ENCODE measurements around the gene CATSPER1. TPM values are rescaled to one million over a fixed set of nuclear protein-coding genes. Genes with fewer than 3 reads are reported as not detected.

Gene CATSPER1
- total and polyA plus RNA-seq, 8 donors = 0.06 to 0.41 (median 0.32) TPM; not detected in 4

DNA sequence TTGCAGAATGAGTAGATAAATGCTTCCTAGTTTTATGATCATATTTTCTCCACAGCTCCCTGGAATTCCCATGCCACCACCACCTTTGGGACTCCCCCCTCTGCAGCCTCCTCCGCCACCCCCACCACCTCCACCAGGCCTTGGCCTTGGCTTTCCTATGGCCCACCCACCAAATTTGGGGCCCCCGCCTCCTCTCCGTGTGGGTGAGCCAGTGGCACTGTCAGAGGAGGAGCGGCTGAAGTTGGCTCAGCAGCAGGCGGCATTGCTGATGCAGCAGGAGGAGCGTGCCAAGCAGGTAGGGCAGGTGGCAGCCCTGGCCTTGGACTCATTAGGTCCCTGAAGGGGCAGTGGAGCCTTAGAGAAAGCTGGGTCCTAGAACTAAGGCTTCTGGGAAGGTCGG lies 28.7 kb upstream of the CATSPER1 start:
- intact Hi-C loops (cut with DNase I) = no loop called here
- Histone ChIP-seq H3K9me3 (no peaks in the 10 kb centered on the region), H3K27ac (no peak overlapping the region), H3K4me1 (peaks cover 5 to 16% (median 5%) of the 10 kb centered on the region in 3 donors), H3K27me3 (no peaks in the 10 kb centered on the region), H3K36me3 (peaks cover 5 to 47% (median 45%) of the 10 kb centered on the region in 3 donors), H3K4me3 (no peak overlapping the region)
- TF ChIP-seq CTCF (IDR thresholded peaks at IDR 0.05) = no peak
- no peak for DNase-seq
- 77 to 89% methylated on average over 7 of the region's 7 CpGs for WGBS, 2 donors
- no peak for FAIRE-seq
- no peak for ATAC-seq

GRCh38 chr11:66052664-66052982 lies 26.3 kb upstream of the CATSPER1 start:
- Histone ChIP-seq H3K27me3 (no peaks in the 10 kb centered on the region), H3K4me1 (peaks cover 5 to 16% (median 5%) of the 10 kb centered on the region in 3 donors), H3K9me3 (no peaks in the 10 kb centered on the region), H3K27ac (peak overlapping the region; percentile 53 to 93 (median 90)), H3K4me3 (peak overlapping the region; percentile 82 to 95 (median 88)), H3K36me3 (peaks cover 2 to 23% (median 23%) of the 10 kb centered on the region in 3 donors)
- no peak for FAIRE-seq
- DNase-seq = no peak
- intact Hi-C loops (cut with DNase I) = no loop called here
- 1% methylated on average over 16 to 17 of the region's 17 CpGs for WGBS, 2 donors
- TF ChIP-seq CTCF (IDR thresholded peaks at IDR 0.05) = no peak
- no peak for ATAC-seq

DNA sequence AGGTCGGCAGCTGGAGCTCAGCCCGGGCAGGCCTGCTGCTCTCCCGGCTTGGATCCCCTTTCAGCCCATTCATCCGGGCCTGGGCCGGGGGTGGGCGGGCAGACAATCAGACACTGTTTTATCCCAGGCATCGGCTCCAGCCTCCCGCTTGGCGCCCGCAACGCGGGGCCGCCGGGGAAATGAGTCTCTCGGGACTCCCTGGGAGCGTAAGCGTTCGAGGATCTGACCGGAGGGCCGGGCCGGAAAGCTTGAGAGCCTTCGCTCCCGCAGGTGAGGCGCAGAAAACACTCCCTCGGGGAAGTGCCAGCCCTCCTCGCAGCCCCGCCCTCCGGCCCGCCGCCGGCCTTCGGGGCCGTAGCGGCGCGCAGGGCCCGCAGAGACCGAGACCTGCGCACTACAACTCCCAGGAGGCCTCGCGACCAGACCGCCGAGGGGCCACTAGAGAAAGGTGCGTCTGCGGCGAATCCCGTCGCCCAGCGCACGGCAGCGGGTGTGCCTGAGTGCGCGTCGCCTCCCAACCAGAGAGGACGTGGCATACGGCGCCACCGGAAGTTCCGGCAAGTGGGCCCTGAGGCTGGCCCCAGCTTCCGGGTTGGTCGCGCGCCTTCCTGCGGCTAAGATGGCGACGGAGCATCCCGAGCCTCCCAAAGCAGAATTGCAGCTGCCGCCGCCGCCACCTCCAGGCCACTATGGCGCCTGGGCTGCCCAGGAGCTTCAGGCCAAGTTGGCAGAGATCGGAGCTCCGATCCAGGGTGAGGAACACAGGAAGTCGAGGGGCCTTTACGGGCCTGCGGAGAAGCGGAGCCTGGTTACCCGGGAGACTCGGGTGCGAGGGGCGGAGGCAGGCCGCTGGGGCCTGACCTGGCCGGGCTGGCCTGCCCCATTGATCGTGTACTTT lies 25.7 kb upstream of the CATSPER1 start, which contains the start of gene SF3B2:
TSS of gene SF3B2 (plus strand) at position 599 of the 898 bp plus-strand sequence. CDS start at position 620, 21 bp downstream.
- TF ChIP-seq CTCF (IDR thresholded peaks at IDR 0.05) = no peak
- peaks cover 5 to 16% (median 5%) of the 10 kb centered on the region in 3 donors for H3K4me1 ChIP-seq
- H3K27me3 ChIP-seq = no peaks in the 10 kb centered on the region
- peak; percentile 96 to 98 (median 97) for ATAC-seq
- H3K36me3 ChIP-seq = peaks cover 2 to 18% (median 17%) of the 10 kb centered on the region in 3 donors
- no peaks in the 10 kb centered on the region for H3K9me3 ChIP-seq
- intact Hi-C loops (cut with DNase I) = no loop called here
- peak within 1 kb of the TSS; percentile 82 to 95 (median 88) for H3K4me3 ChIP-seq
- no peak for FAIRE-seq
- 0 to 1% methylated on average over 63 to 84 of the region's 84 CpGs for WGBS, 2 donors
- peak; percentile 96 to 99 (median 98) for DNase-seq
- peak within 1 kb of the TSS; percentile 72 to 93 (median 90) for H3K27ac ChIP-seq

DNA sequence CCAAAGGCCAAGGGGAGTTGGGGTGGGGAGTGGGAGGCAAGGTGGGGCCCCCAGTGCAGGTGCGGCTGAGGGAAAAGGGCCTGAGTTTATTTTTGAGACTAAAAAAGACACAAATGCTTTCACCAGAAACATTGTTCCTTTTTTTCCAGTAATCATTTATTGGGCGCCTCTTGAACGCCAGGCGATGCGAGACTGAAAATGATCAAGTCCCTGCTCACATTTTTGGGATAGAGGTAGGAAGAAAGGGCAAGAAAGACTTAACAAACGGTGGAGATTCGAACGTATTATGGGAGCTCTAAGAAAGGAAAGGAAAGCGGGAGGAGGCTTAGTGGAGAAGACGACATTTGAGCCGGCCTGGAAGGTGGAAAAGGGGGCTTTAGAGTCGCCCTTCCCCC lies 25.1 kb upstream of the CATSPER1 start:
- no peak for TF ChIP-seq CTCF (IDR thresholded peaks at IDR 0.05)
- no peak for ATAC-seq
- peak overlapping the region; percentile 20 to 95 (median 60) for H3K4me3 ChIP-seq
- H3K36me3 ChIP-seq = peaks cover 0 to 11% (median 11%) of the 10 kb centered on the region in 3 donors
- H3K4me1 ChIP-seq = peaks cover 5 to 16% (median 5%) of the 10 kb centered on the region in 3 donors
- no peak for DNase-seq
- no peak for FAIRE-seq
- 28 to 32% methylated on average over 12 of the region's 12 CpGs for WGBS, 2 donors
- H3K27me3 ChIP-seq = no peaks in the 10 kb centered on the region
- intact Hi-C loops (cut with DNase I) = no loop called here
- peak overlapping the region; percentile 72 to 93 (median 90) for H3K27ac ChIP-seq
- H3K9me3 ChIP-seq = no peaks in the 10 kb centered on the region

Data from pancreas (tissue), 10 donors.